SK-N-SH (cell line): Measurements from ENCODE around the gene MPDZ. TPM values are rescaled to one million over a fixed set of nuclear protein-coding genes. Genes with fewer than 3 reads are reported as not detected.

ENCODE experiments used
- CTCF ChIA-PET: fragments of 300-600, 350-600 bp; formaldehyde crosslinking; extraction: SDS; loops from one replicate; lab custom pipeline; 2021; lab: Yijun Ruan, JAX
- POLR2A ChIA-PET: fragments of 350-600 bp; sonication (Branson Sonifier 250); formaldehyde crosslinking; extraction: SDS; loops from one replicate; lab custom pipeline; 2020; ENCODE audit warnings: antibody characterized with exemption, inconsistent platforms; lab: Yijun Ruan, JAX
- DNase-seq: peaks from one replicate; pipeline ENCODE4 v3.0.0; 2012
- H2AFZ ChIP-seq: fragments of 200-600 bp; sonication (generic); 2 replicates; pipeline ENCODE4 v1.8.1; 2016; ENCODE audit warnings: antibody characterized with exemption, mild to moderate bottlenecking, low read depth
- H3F3A ChIP-seq: fragments of 200-600 bp; sonication (generic); replicated peaks from 2 replicates; pipeline ENCODE3; 2016; ENCODE audit warnings: antibody characterized with exemption, mild to moderate bottlenecking; ENCODE audit not compliant: insufficient read depth
- H3K27ac ChIP-seq, 2 experiments: fragments of 200-500 bp in 1 of 2; fragments of 200-600 bp in 1 of 2; sonication (Bioruptor generic) in 1 of 2; sonication (generic), shearing (Covaris generic) in 1 of 2; 2 replicates each; pipeline versions ENCODE4 v1.5.1 to v1.6.1; 2014 to 2016; ENCODE audit warnings: low read depth in 2 of 2, inconsistent platforms in 1 of 2, low read length in 1 of 2, mild to moderate bottlenecking in 1 of 2, mixed read lengths in 1 of 2
- H3K27me3 ChIP-seq: fragments of 200-600 bp; sonication (generic), shearing (Covaris generic); 2 replicates; pipeline ENCODE4 v1.6.1; 2016; ENCODE audit warnings: mixed run types; ENCODE audit not compliant: insufficient read depth
- H3K36me3 ChIP-seq, 2 experiments: fragments of 200-500 bp in 1 of 2; fragments of 200-600 bp in 1 of 2; sonication (Bioruptor generic) in 1 of 2; sonication (generic) in 1 of 2; replicated peaks in 1 of 2; 2 replicates each; pipeline versions ENCODE3 to v1.5.1; 2014 to 2016; ENCODE audit warnings: low read length in 1 of 2, mild to moderate bottlenecking in 1 of 2; ENCODE audit not compliant: insufficient read depth in 2 of 2, control insufficient read depth in 1 of 2
- H3K4me1 ChIP-seq, 2 experiments: fragments of 200-500 bp in 1 of 2; fragments of 200-600 bp in 1 of 2; sonication (Bioruptor generic) in 1 of 2; sonication (generic), shearing (Covaris generic) in 1 of 2; 2 replicates each; pipeline versions ENCODE4 v1.5.1 to v1.6.1; 2014 to 2016; ENCODE audit warnings: low read depth in 1 of 2, low read length in 1 of 2, mixed run types in 1 of 2; ENCODE audit not compliant: insufficient read depth in 2 of 2, control insufficient read depth in 1 of 2
- H3K4me2 ChIP-seq: fragments of 200-600 bp; sonication (generic), shearing (Covaris generic); 2 replicates; pipeline ENCODE4 v1.6.1; 2017; ENCODE audit warnings: mixed run types
- H3K4me3 ChIP-seq, 2 experiments: fragments of 200-500 bp in 1 of 2; fragments of 200-600 bp in 1 of 2; sonication (Bioruptor generic) in 1 of 2; sonication (generic), shearing (Covaris generic) in 1 of 2; 2 replicates each; pipeline versions ENCODE4 v1.5.1 to v1.8.1; 2014 to 2016; ENCODE audit warnings: low read depth in 2 of 2, inconsistent platforms in 1 of 2, low read length in 1 of 2, mild to moderate bottlenecking in 1 of 2, mixed read lengths in 1 of 2, moderate library complexity in 1 of 2
- H3K79me2 ChIP-seq: fragments of 200-600 bp; sonication (generic); 2 replicates; pipeline ENCODE4 v1.8.1; 2017; ENCODE audit warnings: mild to moderate bottlenecking; ENCODE audit not compliant: insufficient read depth
- H3K9ac ChIP-seq: fragments of 200-600 bp; sonication (generic); 2 replicates; pipeline ENCODE4 v1.6.1; 2017; ENCODE audit warnings: mixed run types
- H3K9me2 ChIP-seq: fragments of 200-600 bp; sonication (generic); 2 replicates; pipeline ENCODE4 v1.6.1; 2017; ENCODE audit warnings: mixed run types
- H3K9me3 ChIP-seq: fragments of 200-600 bp; sonication (generic); 2 replicates; pipeline ENCODE4 v1.6.1; 2017; ENCODE audit warnings: mixed run types, mild to moderate bottlenecking, moderate library complexity
- H4K20me1 ChIP-seq: fragments of 200-600 bp; sonication (generic); 2 replicates; pipeline ENCODE4 v1.6.1; 2017; ENCODE audit warnings: mild to moderate bottlenecking, mixed run types; ENCODE audit not compliant: insufficient read depth
- EZH2phosphoT487 ChIP-seq: fragments of 200-600 bp; sonication (generic); IDR thresholded peaks from 2 replicates; pipeline ENCODE4 v1.6.1; 2017; ENCODE audit warnings: low read depth, mixed run types, mild to moderate bottlenecking, antibody characterized with exemption, moderate library complexity, borderline replicate concordance
- FOSL2 ChIP-seq: IDR thresholded peaks from 2 replicates; pipeline ENCODE4 v1.4.0; 2012; ENCODE audit warnings: low read depth, mild to moderate bottlenecking, moderate library complexity, borderline replicate concordance
- GABPA ChIP-seq: IDR thresholded peaks from 2 replicates; pipeline ENCODE4 v1.4.0; 2012; ENCODE audit warnings: low read depth, mild to moderate bottlenecking
- IRF3 ChIP-seq: fragments of 150-350 bp; IDR thresholded peaks from 2 replicates; pipeline ENCODE4 v1.6.1; 2016; ENCODE audit warnings: mild to moderate bottlenecking, low read depth, low read length
- JUND ChIP-seq: IDR thresholded peaks from 2 replicates; pipeline ENCODE4 v1.4.0; 2012
- MAX ChIP-seq: IDR thresholded peaks from 2 replicates; pipeline ENCODE4 v1.4.0; 2012; ENCODE audit warnings: low read depth
- MEF2A ChIP-seq: IDR thresholded peaks from 2 replicates; pipeline ENCODE4 v1.4.0; 2012; ENCODE audit warnings: low read depth, borderline replicate concordance
- MXI1 ChIP-seq: IDR thresholded peaks from 2 replicates; pipeline ENCODE4 v1.6.1; 2012; ENCODE audit warnings: mild to moderate bottlenecking, low read depth, low read length, improper control_type of control experiment
- NFIC ChIP-seq: IDR thresholded peaks from 2 replicates; pipeline ENCODE4 v1.4.0; 2012; ENCODE audit warnings: borderline replicate concordance
- POLR2AphosphoS5 ChIP-seq: IDR thresholded peaks from 2 replicates; pipeline ENCODE4 v1.6.1; 2012; ENCODE audit warnings: low read depth, low read length
- RCOR1 ChIP-seq: fragments of 150-350 bp; IDR thresholded peaks from 2 replicates; pipeline ENCODE4 v1.6.1; 2017; ENCODE audit warnings: antibody characterized with exemption, low read length
- REST ChIP-seq: IDR thresholded peaks from 2 replicates; pipeline ENCODE4 v1.6.1; 2012; ENCODE audit warnings: mild to moderate bottlenecking, low read depth, low read length, moderate library complexity
- RFX5 ChIP-seq: IDR thresholded peaks from 2 replicates; pipeline ENCODE4 v1.6.1; 2012; ENCODE audit warnings: mild to moderate bottlenecking, improper control_type of control experiment, low read length
- RXRA ChIP-seq: IDR thresholded peaks from 2 replicates; pipeline ENCODE4 v1.4.0; 2012; ENCODE audit warnings: low read depth, mild to moderate bottlenecking, borderline replicate concordance
- SMC3 ChIP-seq: IDR thresholded peaks from 2 replicates; pipeline ENCODE4 v1.6.1; 2012; ENCODE audit warnings: low read depth, low read length, improper control_type of control experiment
- TAF1 ChIP-seq: IDR thresholded peaks from 2 replicates; pipeline ENCODE4 v1.6.1; 2012; ENCODE audit warnings: low read depth, mild to moderate bottlenecking, low read length, moderate library complexity, borderline replicate concordance
- TCF12 ChIP-seq: IDR thresholded peaks from 2 replicates; pipeline ENCODE4 v1.4.0; 2012
- USF1 ChIP-seq: IDR thresholded peaks from 2 replicates; pipeline ENCODE4 v1.4.0; 2012; ENCODE audit warnings: low read depth, borderline replicate concordance
- USF2 ChIP-seq: fragments of 150-350 bp; IDR thresholded peaks from 2 replicates; pipeline ENCODE4 v1.6.1; 2017; ENCODE audit warnings: antibody characterized with exemption, low read length, low read depth, borderline replicate concordance
- WGBS: methylation state at CpG from one replicate; pipeline ENCODE4 v1.1.6; 2017; ENCODE audit warnings: low lambda C conversion rate; 5-methylcytosine and 5-hydroxymethylcytosine counted together
- polyA plus RNA-seq, 3 experiments: library from polyadenylated mRNA; depleted of rRNA; stranded (reverse); fragments of >200 nt; gene quantifications; 2 replicates each; pipeline ENCODE4 v1.2.3, GENCODE V29; 2012

Gene MPDZ
- polyA plus RNA-seq, 1 of the 3 experiments (the other 2 are of a cell fraction) = 20.5 TPM

- Histone ChIP-seq H3K9ac (no peak overlapping the region), H3K27ac (no peak overlapping the region), H2AFZ (no peak overlapping the region), H3K79me2 (no peaks in the 10 kb centered on the region), H3K4me2 (no peak overlapping the region), H3K36me3 (peaks cover 69 to 82% of the 10 kb centered on the region in 2 experiments), H3K27me3 (no peaks in the 10 kb centered on the region), H3F3A (peaks cover 5% of the 10 kb centered on the region), H3K9me2 (no peaks in the 10 kb centered on the region), H3K9me3 (no peaks in the 10 kb centered on the region), H3K4me1 (no peaks in the 10 kb centered on the region), H4K20me1 (no peaks in the 10 kb centered on the region), H3K4me3 (no peak overlapping the region)
- no peak for DNase-seq
- TF ChIP-seq FOSL2 (no peak), TCF12 (no peak), RXRA (no peak), USF2 (no peak), RFX5 (no peak), POLR2AphosphoS5 (no peak), MEF2A (no peak), GABPA (no peak), USF1 (no peak), MXI1 (no peak), IRF3 (no peak), SMC3 (no peak), RCOR1 (no peak), JUND (no peak), NFIC (no peak), MAX (no peak), TAF1 (no peak), EZH2phosphoT487 (no peak), REST (no peak)
- ChIA-PET POLR2A (no interaction called here), CTCF (interaction anchor here (1.0 to 1.7 kb wide), 2 partner anchors 11 to 101 kb away, joined by 3 read pairs; no protein-coding TSS in a partner anchor)
- WGBS = 94% methylated on average over 4 of the region's 4 CpGs
These were observed 89.5 kb downstream of the MPDZ start for GRCh38 chr9:13190040-13190439.
